IMR-90 (cell line): Measurements from ENCODE around the gene DHRSX. TPM values are rescaled to one million over a fixed set of nuclear protein-coding genes. Genes with fewer than 3 reads are reported as not detected.
"Not testable (repeated sequence)": the region's sequence is repeated elsewhere in the genome, so short reads cannot be mapped to it uniquely, and the experiment has no call there.

Experiments used
- ATAC-seq: fragments of 200-7000 bp; cut with Tn5 transposase; 2 replicates; pipeline ENCODE4 v1.9.1; 2020; ENCODE audit warnings: low read depth, mild to moderate bottlenecking, moderate library complexity
- BruUV-seq: library from RNA; stranded (reverse); fragments of 400-500 nt; replicated peaks from 2 replicates; lab custom pipeline; 2021; lab: Mats Ljungman, UMichigan
- CTCF ChIA-PET: fragments of 300-600 bp; formaldehyde crosslinking; extraction: SDS; loops from one replicate; lab custom pipeline; 2021; ENCODE audit warnings: antibody characterized with exemption; lab: Yijun Ruan, JAX
- POLR2A ChIA-PET: fragments of 300-600 bp; sonication (Branson Sonifier 250); formaldehyde crosslinking; loops from one replicate; lab custom pipeline; 2022; ENCODE audit warnings: antibody characterized with exemption; ENCODE audit not compliant: unreplicated experiment; lab: Charles Lee
- DNase-seq: peaks from one replicate; pipeline ENCODE4 v3.0.0; 2013
- H2AFZ ChIP-seq: replicated peaks from 2 replicates; pipeline ENCODE3; 2013; ENCODE audit warnings: low read length, mild to moderate bottlenecking; ENCODE audit not compliant: poor library complexity
- H2AK5ac ChIP-seq: 2 replicates; pipeline ENCODE4 v1.6.1; 2013; ENCODE audit warnings: low read depth, low read length, inconsistent platforms
- H2AK9ac ChIP-seq: replicated peaks from 2 replicates; pipeline ENCODE3; 2013; ENCODE audit warnings: mild to moderate bottlenecking, low read depth, low read length, moderate library complexity; ENCODE audit not compliant: poor library complexity
- H2BK120ac ChIP-seq: 2 replicates; pipeline ENCODE4 v1.6.1; 2013; ENCODE audit warnings: low read depth, low read length, inconsistent platforms
- H2BK15ac ChIP-seq: 3 replicates; pipeline ENCODE4 v1.6.1; 2013; ENCODE audit warnings: low read depth, low read length, inconsistent platforms
- H2BK20ac ChIP-seq: 2 replicates; pipeline ENCODE4 v1.6.1; 2013; ENCODE audit warnings: low read depth, mild to moderate bottlenecking, inconsistent platforms, low read length, moderate library complexity
- H2BK5ac ChIP-seq: 2 replicates; pipeline ENCODE4 v1.6.1; 2013; ENCODE audit warnings: mild to moderate bottlenecking, low read depth, low read length, inconsistent platforms; ENCODE audit not compliant: poor library complexity, severe bottlenecking
- H3K14ac ChIP-seq: replicated peaks from 2 replicates; pipeline ENCODE4 v1.6.1; 2013; ENCODE audit warnings: low read depth, low read length, inconsistent platforms
- H3K18ac ChIP-seq: 2 replicates; pipeline ENCODE4 v1.6.1; 2013; ENCODE audit warnings: low read depth, low read length, control low read depth
- H3K23ac ChIP-seq: 2 replicates; pipeline ENCODE4 v1.6.1; 2013; ENCODE audit warnings: low read depth, low read length, inconsistent platforms
- H3K27ac ChIP-seq: 2 replicates; pipeline ENCODE4 v1.5.1; 2013; ENCODE audit warnings: mild to moderate bottlenecking, control low read depth, low read length; ENCODE audit not compliant: insufficient read depth
- H3K27me3 ChIP-seq: 2 replicates; pipeline ENCODE4 v1.6.1; 2013; ENCODE audit warnings: low read length; ENCODE audit not compliant: control insufficient read depth, insufficient read depth
- H3K36me3 ChIP-seq: 2 replicates; pipeline ENCODE4 v1.6.1; 2013; ENCODE audit warnings: low read length, mixed read lengths; ENCODE audit not compliant: control insufficient read depth, insufficient read depth
- H3K4ac ChIP-seq: 2 replicates; pipeline ENCODE4 v1.6.1; 2013; ENCODE audit warnings: low read depth, low read length, inconsistent platforms
- H3K4me1 ChIP-seq: 2 replicates; pipeline ENCODE4 v1.6.1; 2013; ENCODE audit warnings: low read length, mixed read lengths; ENCODE audit not compliant: control insufficient read depth, insufficient read depth
- H3K4me2 ChIP-seq: 2 replicates; pipeline ENCODE4 v1.6.1; 2013; ENCODE audit warnings: low read depth, mild to moderate bottlenecking, control low read depth, low read length, moderate library complexity
- H3K4me3 ChIP-seq: 2 replicates; pipeline ENCODE4 v1.5.1; 2013; ENCODE audit warnings: low read depth, mild to moderate bottlenecking, control low read depth, low read length, moderate library complexity; ENCODE audit not compliant: insufficient read depth
- H3K56ac ChIP-seq: 2 replicates; pipeline ENCODE4 v1.6.1; 2013; ENCODE audit warnings: low read length, inconsistent platforms; ENCODE audit not compliant: insufficient read depth; ENCODE audit errors: extremely low read depth
- H3K79me1 ChIP-seq, 2 experiments: 2 replicates each; pipeline ENCODE4 v1.6.1; 2013; ENCODE audit warnings: low read length in 2 of 2, inconsistent platforms in 1 of 2, low read depth in 1 of 2
- H3K9ac ChIP-seq: 2 replicates; pipeline ENCODE4 v1.6.1; 2013; ENCODE audit warnings: low read depth, low read length, control low read depth
- H3K9me1 ChIP-seq: 2 replicates; pipeline ENCODE4 v1.6.1; 2013; ENCODE audit warnings: low read length, inconsistent platforms; ENCODE audit not compliant: insufficient read depth
- H3K9me3 ChIP-seq: 2 replicates; pipeline ENCODE4 v1.6.1; 2013; ENCODE audit warnings: low read length; ENCODE audit not compliant: control insufficient read depth, insufficient read depth
- H4K20me1 ChIP-seq: 2 replicates; pipeline ENCODE4 v1.6.1; 2013; ENCODE audit warnings: low read length, inconsistent platforms; ENCODE audit not compliant: insufficient read depth
- H4K5ac ChIP-seq: 2 replicates; pipeline ENCODE4 v1.6.1; 2013; ENCODE audit warnings: mild to moderate bottlenecking, low read depth, low read length, control low read depth
- H4K8ac ChIP-seq, 2 experiments: 2 replicates each; pipeline ENCODE4 v1.6.1; 2013; ENCODE audit warnings: low read depth in 2 of 2, low read length in 2 of 2, control low read depth in 1 of 2, inconsistent platforms in 1 of 2
- H4K91ac ChIP-seq: 2 replicates; pipeline ENCODE4 v1.6.1; 2013; ENCODE audit warnings: low read depth, low read length, inconsistent platforms; ENCODE audit not compliant: insufficient read depth
- WGBS, 2 experiments: methylation state at CpG; one replicate each; pipeline versions ENCODE4 v1.1.5 to v1.1.7; 2013; ENCODE audit warnings: missing lambda C conversion rate in 2 of 2; ENCODE audit not compliant: insufficient read length in 1 of 2; ENCODE audit errors: extremely low coverage in 2 of 2; 5-methylcytosine and 5-hydroxymethylcytosine counted together
- dilution Hi-C: fragments of 300-500 bp; cut with HindIII; formaldehyde crosslinking; loops from one replicate; pipeline ENCODE4 v1.14.3; 2018; ENCODE audit warnings: low sequenced_read_pairs; ENCODE audit not compliant: unreplicated experiment
- in situ Hi-C: fragments of 300-500 bp; cut with MboI; formaldehyde crosslinking; loops from 3 replicates; pipeline ENCODE4 v1.14.3; 2019; ENCODE audit warnings: low sequenced_read_pairs, inconsistent platforms, mixed read lengths
- intact Hi-C: fragments of 100-400 bp; cut with micrococcal nuclease; formaldehyde crosslinking; loops from 2 replicates; pipeline ENCODE4 v1.10.0; 2022
- polyA plus RNA-seq, 3 experiments: library from polyadenylated mRNA; depleted of rRNA; stranded (reverse); fragments of >200 nt; gene quantifications; 2 replicates each; pipeline ENCODE4 v1.2.3, GENCODE V29; 2012; ENCODE audit warnings: low replicate concordance in 1 of 3
- total RNA-seq: library from RNA; depleted of rRNA; stranded (reverse); fragments of >200 nt; gene quantifications from 2 replicates; pipeline ENCODE4 v1.2.3, GENCODE V29; 2012

The DHRSX gene
- total and polyA plus RNA-seq, 2 of the 4 experiments (the other 2 are of a cell fraction) = 26.2 to 38.0 TPM

GRCh38 chrX:2389731-2390130 is 111.0 kb downstream of the DHRSX start:
- dilution Hi-C loops, H2BK5ac ChIP-seq, H3K14ac ChIP-seq, H3K23ac ChIP-seq, H2BK20ac ChIP-seq, DNase-seq, H2AK5ac ChIP-seq, BruUV-seq, POLR2A ChIA-PET, H3K56ac ChIP-seq, H3K36me3 ChIP-seq, intact Hi-C loops, H3K4me3 ChIP-seq, H3K4ac ChIP-seq, in situ Hi-C loops, H3K9me1 ChIP-seq, H2AFZ ChIP-seq, ATAC-seq, H3K27me3 ChIP-seq, H2BK15ac ChIP-seq, H3K4me1 ChIP-seq, H3K9me3 ChIP-seq, H2BK120ac ChIP-seq, H4K5ac ChIP-seq, H3K27ac ChIP-seq, H3K18ac ChIP-seq, H3K4me2 ChIP-seq, CTCF ChIA-PET, H4K91ac ChIP-seq, H3K9ac ChIP-seq, H2AK9ac ChIP-seq, H4K8ac ChIP-seq: not testable (repeated sequence)
- H3K79me1 ChIP-seq = peaks cover 3 to 33% of the 10 kb centered on the region in 2 experiments; a peak in 3 of 4 replicates
- WGBS, 2 experiments = 100% methylated on average over 4 of the region's 15 CpGs; no CpG with 5 or more reads in 1 of the 2 experiments
- peaks cover 11% of the 10 kb centered on the region; the same call in 1 of the 2 replicates for H4K20me1 ChIP-seq
